ENCODE measurements around the gene NR2F1. TPM values are rescaled to one million over a fixed set of nuclear protein-coding genes. Genes with fewer than 3 reads are reported as not detected.

The NR2F1 gene
- total and polyA plus RNA-seq, 2 donors (not counting 1 experiment from before 2014, with no cell fraction given) = not detected

GRCh38 chr5:93573354-93574351, 9.4 kb upstream of the NR2F1 start:
- Histone ChIP-seq H4K20me1 (ENCODE audit: control insufficient read depth, insufficient read depth, low read length, poor library complexity, severe bottlenecking) (no peaks in the 10 kb centered on the region), H3K4me3 (ENCODE audit: control extremely low read depth in 1 of 5, extremely low read depth in 1 of 5, insufficient read depth in 1 of 5, low read depth in 2 of 5, low read length in 4 of 5) (no peak overlapping the region), H3K4me1 (ENCODE audit: control insufficient read depth in 2 of 2, insufficient read depth in 2 of 2, low read length in 2 of 2) (peaks cover 38 to 42% of the 10 kb centered on the region in 2 donors), H3K9me3 (ENCODE audit: control extremely low read depth in 1 of 3, control insufficient read depth in 2 of 3, insufficient read depth in 1 of 3, low read length in 2 of 3) (peaks cover 0 to 48% (median 15%) of the 10 kb centered on the region in 3 donors), H3K27me3 (replicated peaks in 1 of 4; ENCODE audit: control extremely low read depth in 1 of 4, control insufficient read depth in 3 of 4, insufficient read depth in 4 of 4, low read length in 3 of 4) (peaks cover 3 to 97% (median 81%) of the 10 kb centered on the region in 4 experiments), H3K27ac (ENCODE audit: low read length in 2 of 2) (no peak overlapping the region), H3K79me2 (ENCODE audit: control insufficient read depth, insufficient read depth, low read length) (no peaks in the 10 kb centered on the region), H2AFZ (ENCODE audit: insufficient read depth, low read depth, low read length, poor library complexity, severe bottlenecking) (no peak overlapping the region), H3K4me2 (replicated peaks; ENCODE audit: low read depth, low read length, poor library complexity, severe bottlenecking) (no peak overlapping the region), H3K9ac (ENCODE audit: low read length) (no peak overlapping the region), H3K36me3 (replicated peaks in 1 of 2; ENCODE audit: control extremely low read depth in 1 of 2, control insufficient read depth in 1 of 2, extremely low read depth in 1 of 2, insufficient read depth in 2 of 2, low read length in 1 of 2) (no peaks in the 10 kb centered on the region)
- Mint-ChIP-seq H3K4me1 (peaks cover 28% of the 10 kb centered on the region), H3K27me3 (peaks cover 87% of the 10 kb centered on the region), H3K4me3 (no peak overlapping the region), H3K27ac (peak overlapping the region; percentile 57), H3K9me3 (ENCODE audit: insufficient read depth) (no peaks in the 10 kb centered on the region)
- POLR2A ChIA-PET = interaction anchor here (0.6 kb wide), 1 partner anchor 9 kb away, joined by 4 read pairs; the partner anchor contains the start of gene NR2F1
- intact Hi-C loops (cut with micrococcal nuclease) = loop anchor here (5.0 kb wide), 1 partner anchor 34 kb away; no protein-coding TSS in a partner anchor
- TF ChIP-seq EZH2 (IDR thresholded peaks at IDR 0.05; ENCODE audit: borderline replicate concordance, insufficient read depth, low read depth, low read length, poor library complexity, severe bottlenecking) (no peak), CTCF (IDR thresholded peaks at IDR 0.05) (no peak)
- ATAC-seq (ENCODE audit: low read depth) = no peak
- 14% methylated on average over 24 of the region's 32 CpGs for whole genome bisulfite sequencing (ENCODE audit: insufficient coverage)
- CTCF ChIA-PET = no interaction called here
- peak; percentile 22 for DNase-seq
